NCI-H2171 (cell line): ENCODE data around the gene CDH26.

Experiments
- DNase-seq: peaks from one replicate; lab custom pipeline; 2025; lab: John Stamatoyannopoulos, UW

Gene CDH26

DNA sequence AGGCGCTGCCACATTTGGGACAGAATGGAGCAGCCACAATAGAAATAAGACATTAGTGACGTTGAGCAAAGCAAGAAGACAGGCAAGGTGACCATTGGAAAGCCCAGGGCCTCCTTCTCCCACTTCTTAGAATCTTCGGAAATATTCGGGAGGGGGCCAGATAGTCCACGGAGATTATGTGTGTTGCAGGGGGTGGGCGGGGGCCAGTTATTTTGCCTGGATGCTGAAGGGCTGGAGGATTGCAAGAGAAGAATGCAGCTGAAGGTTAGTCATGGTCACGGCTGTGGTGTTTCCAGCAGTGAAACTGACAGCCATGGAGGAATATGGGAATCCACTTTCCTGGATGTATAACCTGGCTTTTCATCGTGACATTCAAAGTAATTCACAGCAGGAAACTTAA is 88.6 kb downstream of the CDH26 start:
- DNase-seq, result no peak

GRCh38 chr20:60048634-60049521 is 90.7 kb downstream of the CDH26 start:
- DNase-seq, result no peak

GRCh38 chr20:60049601-60050000 is 91.4 kb downstream of the CDH26 start:
- DNase-seq, result no peak

GRCh38 chr20:60050193-60050947 is 92.1 kb downstream of the CDH26 start:
- no peak for DNase-seq

- no peak for DNase-seq
Observed at GRCh38 chr20:60051911-60052310, 93.7 kb downstream of the CDH26 start.

GRCh38 chr20:60052322-60052721 is 94.1 kb downstream of the CDH26 start:
- no peak for DNase-seq

GRCh38 chr20:60053125-60053817 is 95.0 kb downstream of the CDH26 start:
- DNase-seq, result no peak

- DNase-seq, result no peak
Observed at GRCh38 chr20:60053818-60054190, 95.6 kb downstream of the CDH26 start.

DNA sequence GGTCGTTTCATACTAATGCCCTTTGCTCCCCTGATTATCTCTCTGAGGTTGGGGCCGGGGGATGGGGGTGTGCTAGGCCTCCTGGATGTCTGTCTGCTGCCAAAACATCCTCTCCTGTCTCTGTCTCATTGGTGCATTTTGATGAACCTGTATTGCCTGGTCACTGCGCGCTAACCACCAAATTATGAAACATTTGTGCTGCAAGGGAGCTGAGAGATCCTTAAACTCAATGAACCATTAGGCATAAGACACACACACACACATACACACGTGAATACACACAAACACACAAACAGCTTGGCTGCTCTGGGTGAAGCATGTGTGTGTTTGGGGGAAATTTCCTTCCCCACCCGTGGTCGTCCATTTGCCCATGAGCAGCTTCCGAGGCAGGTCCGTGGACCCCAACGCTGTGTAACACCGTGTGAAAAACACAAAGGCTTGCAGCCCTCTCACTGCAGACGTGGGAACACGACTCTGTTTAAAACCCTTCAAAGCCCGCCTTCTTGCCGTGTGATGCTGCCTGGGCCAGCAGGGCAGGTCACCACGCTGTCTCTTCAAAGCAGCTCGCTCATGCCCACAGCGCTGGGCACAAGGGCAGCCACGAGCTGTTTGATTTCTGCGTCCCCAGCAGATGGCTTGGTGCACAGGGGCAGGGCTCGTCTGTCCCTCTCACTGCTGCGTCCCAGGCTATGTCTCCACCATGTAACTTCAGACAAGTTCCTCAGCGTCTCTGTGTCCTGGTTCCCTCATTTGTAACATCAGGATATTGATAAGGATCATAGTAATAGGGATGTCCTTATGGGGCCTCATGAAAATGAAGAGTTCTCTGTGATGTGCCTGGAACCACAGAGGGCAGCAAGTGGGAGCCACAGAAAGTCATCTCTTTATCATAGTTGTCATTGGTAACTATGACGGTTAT is 96.8 kb downstream of the CDH26 start:
- DNase-seq, result no peak

DNA sequence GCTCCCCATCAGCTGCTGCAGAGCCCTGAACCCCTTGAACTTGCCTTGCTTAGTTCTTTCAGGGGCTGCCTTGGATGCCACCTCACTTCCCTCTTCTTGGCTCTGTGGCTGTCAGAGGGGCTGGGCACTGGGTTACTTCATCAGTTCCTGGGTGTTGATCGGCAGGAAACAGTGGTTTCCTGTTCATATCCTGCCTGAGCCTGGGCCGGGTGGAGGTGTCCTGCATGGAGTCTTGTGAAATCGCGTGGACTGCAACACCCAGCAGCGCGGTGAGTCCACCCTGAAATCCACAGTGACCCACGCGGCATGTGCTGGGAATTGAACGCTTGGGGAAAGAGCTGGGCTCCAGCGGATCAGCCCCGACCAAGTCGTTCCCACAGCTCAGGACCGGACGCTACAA is 97.5 kb downstream of the CDH26 start:
- no peak for DNase-seq

DNA sequence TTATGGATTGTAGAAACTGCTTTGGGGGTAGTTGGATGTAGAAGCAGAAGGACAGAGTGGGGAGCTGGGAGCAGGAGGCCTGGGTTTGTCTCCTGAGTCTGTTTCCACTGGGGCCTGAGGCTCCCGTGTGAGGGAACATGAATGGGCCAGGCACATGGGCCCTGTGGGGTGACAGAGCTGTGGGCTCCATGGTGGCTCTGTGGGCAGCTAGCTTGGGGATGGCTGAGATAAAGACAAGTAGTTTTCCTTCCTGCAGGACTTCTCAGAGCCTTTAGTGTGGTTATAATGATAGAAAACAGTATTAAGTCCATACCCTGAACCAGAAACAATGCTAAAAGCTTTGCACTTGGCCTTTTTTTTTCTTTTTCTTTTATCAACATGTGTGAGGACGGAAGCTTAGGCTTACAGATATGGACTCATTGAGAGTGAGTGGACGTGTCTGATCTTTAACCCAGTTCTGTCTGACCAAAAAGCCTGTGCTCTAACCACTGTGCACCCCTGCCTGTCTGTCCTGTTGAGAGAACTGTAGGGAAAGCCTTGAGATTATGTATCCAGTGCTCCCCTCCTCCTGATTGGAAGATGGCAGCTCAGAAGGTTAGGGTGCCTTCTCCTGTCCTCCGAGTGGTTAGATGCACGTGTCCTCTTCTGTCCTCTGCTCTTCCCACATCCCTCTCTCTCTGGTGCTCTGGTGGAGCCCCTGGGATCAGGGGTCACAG is 98.3 kb downstream of the CDH26 start:
- no peak for DNase-seq

- DNase-seq, result peak; percentile 88
Observed at GRCh38 chr20:60057123-60057865, 99.1 kb downstream of the CDH26 start.

DNA sequence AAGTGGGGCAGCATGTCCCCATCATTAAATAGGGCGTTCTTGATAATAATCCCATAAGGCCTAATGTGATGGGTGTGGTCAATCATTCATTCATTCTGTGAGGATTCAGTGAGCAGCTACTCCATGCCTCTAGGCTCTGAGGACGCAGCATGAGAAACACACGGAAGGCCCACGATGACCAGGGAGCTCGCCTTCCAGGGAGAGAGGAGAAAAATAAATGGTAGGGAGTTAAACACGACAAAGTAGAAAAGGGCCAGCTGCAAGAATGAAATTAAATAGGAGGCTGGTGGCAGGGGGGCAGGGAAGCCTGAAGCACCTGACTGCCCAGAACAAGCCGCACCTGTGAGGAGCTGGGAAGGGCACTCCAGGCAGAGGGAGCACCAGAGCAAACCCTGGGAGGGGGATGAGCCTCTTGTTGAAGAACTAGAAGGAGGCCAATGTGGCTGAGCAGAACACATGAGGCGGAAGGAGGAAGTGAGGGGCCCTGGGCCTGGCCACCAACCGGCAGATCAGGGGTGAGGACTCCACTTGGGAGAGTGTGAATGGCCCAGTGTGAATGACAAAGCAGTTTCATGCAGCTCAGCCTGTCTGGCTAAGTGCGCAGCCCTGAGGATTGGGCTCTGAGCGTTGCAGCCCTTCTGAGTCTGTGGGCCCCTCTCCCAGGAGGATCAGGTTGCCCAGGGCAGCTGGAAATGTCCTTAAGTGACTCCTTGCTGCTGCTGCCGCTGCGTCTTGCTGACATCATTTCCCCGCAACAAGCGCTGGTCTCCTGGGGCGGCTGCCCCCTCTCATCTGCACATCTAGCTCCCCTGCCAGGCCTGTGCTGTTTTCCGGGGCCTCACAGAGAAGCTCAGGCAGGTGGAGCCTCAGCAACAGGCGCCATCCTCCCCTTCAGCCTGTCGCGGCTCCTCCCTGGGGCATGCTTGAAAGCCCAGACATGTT is 99.9 kb downstream of the CDH26 start:
- peak; percentile 99 for DNase-seq

GRCh38 chr20:60058879-60059278 is 100.7 kb downstream of the CDH26 start:
- no peak for DNase-seq

DNA sequence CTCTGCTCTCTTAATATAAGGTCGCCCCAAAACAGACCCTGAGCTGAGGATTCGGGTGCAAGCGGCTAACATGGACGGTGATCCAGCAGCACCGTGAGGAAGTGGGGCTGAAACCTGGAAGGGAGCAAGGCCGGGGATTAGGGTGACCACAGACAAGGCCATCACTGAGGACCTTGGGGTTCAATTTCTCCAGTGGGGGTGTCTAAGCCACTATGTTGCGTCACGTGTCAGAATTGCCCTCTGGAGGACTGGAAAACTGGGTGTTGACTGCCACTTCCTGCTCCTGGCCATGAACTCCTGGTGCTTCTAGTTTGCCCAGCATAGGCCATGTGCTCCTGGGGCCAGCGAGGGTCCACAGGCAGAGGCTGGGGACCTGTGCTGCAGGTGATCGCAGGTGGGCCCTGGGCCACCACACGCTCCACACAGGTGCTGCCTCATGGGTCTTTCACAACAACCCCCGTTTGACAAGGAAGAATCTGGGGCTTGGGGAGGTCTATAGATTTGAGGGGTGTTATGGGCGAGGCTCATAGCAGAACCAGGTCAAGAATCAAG is 101.9 kb downstream of the CDH26 start:
- no peak for DNase-seq

DNA sequence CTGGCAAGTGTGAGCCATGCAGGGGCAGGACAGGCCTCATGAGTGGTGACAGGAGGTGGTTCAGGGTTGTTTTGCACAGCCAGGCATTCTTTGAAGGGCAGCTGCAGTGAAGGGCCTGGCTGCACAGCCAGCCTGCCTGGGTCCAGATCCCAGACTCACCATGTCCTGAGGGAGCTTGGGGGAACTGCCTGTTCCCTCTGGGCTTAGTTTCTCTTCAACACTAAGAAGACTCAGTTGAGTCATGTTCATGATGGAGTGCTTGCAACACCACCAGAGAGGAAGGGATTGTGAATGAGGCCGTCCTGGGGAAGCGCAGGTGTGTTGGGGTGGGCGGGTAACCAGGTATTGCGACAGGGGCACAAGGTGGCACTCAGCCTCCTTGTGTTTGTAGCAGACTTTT is 102.4 kb downstream of the CDH26 start:
- no peak for DNase-seq

- no peak for DNase-seq
Observed at GRCh38 chr20:60062431-60063047, 104.3 kb downstream of the CDH26 start.

DNA sequence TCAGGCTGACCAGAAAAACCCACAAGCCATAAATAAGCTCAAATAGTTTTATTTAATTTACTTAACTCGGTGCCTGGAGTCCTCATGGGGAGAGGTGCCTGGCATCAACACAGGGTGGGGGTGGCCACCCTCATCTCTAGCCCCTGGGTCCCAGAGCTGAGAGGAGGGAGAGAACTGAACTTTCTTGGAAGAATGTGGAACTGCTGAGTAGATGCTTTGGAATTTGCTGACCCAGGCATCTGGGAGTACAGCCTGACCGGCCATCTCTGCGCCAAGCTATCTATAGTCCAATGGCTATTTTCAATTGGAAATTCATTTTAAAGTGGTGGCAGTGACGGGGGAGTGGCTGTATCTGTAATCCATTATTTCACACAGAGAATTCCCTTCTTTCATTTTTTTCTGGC is 104.8 kb downstream of the CDH26 start:
- DNase-seq, result no peak
